ENCODE results near the gene C1QB. TPM values are rescaled to one million over a fixed set of nuclear protein-coding genes. Genes with fewer than 3 reads are reported as not detected.

Gene C1QB
- total and polyA plus RNA-seq, 2 of the 8 experiments (the other 6 are each of a cell fraction or from before 2014, with no cell fraction given), result not detected

- peak overlapping the region; percentile 89 for H2AK5ac ChIP-seq (ENCODE audit: low read depth, low read length)
- POLR2A ChIA-PET (ENCODE audit: partially characterized antibody), result no interaction called here
- H2BK5ac ChIP-seq (ENCODE audit: low read depth, low read length), result peak overlapping the region; percentile 73; the same call in 1 of the 2 replicates
- TF ChIP-seq TAF1 (IDR thresholded peaks at IDR 0.05; ENCODE audit: low read depth, low read length) (no peak), POU5F1 (IDR thresholded peaks at IDR 0.05; ENCODE audit: low read depth, low read length) (no peak), SUZ12 (IDR thresholded peaks at IDR 0.05; ENCODE audit: low read length) (no peak), CBX8 (IDR thresholded peaks at IDR 0.05; ENCODE audit: borderline replicate concordance, low read depth, low read length) (no peak), SRF (IDR thresholded peaks at IDR 0.05; ENCODE audit: low read depth, low read length) (no peak), BRCA1 (IDR thresholded peaks at IDR 0.05; ENCODE audit: low read depth, low read length) (no peak), MAFK (IDR thresholded peaks at IDR 0.05; ENCODE audit: low read depth, low read length) (no peak)
- no peaks in the 10 kb centered on the region for H3K9me3 ChIP-seq (ENCODE audit: insufficient read depth in 2 of 2, low read depth in 1 of 2, low read length in 1 of 2)
- no peak overlapping the region for H4K5ac ChIP-seq (ENCODE audit: insufficient read length, low read depth, low read length)
- no peak overlapping the region for H3K4me2 ChIP-seq (ENCODE audit: insufficient read depth in 1 of 2, low read depth in 2 of 2, low read length in 2 of 2)
- no peak overlapping the region for H3K9ac ChIP-seq (replicated peaks in 1 of 4; ENCODE audit: extremely low read depth in 1 of 4, low read depth in 3 of 4, low read length in 3 of 4)
- peaks cover 0 to 11% of the 10 kb centered on the region in 2 experiments for H4K20me1 ChIP-seq (replicated peaks in 1 of 2; ENCODE audit: control insufficient read depth in 1 of 2, insufficient read depth in 2 of 2, low read length in 2 of 2)
- H2BK120ac ChIP-seq (replicated peaks; ENCODE audit: low read depth, low read length), result no peak overlapping the region
- DNase-seq (ENCODE audit: low read depth in 1 of 2, low spot score in 2 of 2) (no peak), FAIRE-seq (no peak)
- CTCF ChIA-PET (ENCODE audit: partially characterized antibody), result interaction anchor here (0.7 to 4.4 kb wide), 6 partner anchors 9 to 252 kb away, joined by 3 to 27 read pairs (median 12); no protein-coding TSS in a partner anchor
- H3K23ac ChIP-seq (ENCODE audit: insufficient read length), result no peak overlapping the region
- WGBS, 2 experiments (ENCODE audit: extremely low coverage in 1 of 2, insufficient coverage in 1 of 2, insufficient read length in 1 of 2, insufficient replicate concordance in 2 of 2, low coverage in 1 of 2, low lambda C conversion rate in 2 of 2, missing lambda C conversion rate in 1 of 2), result 90% methylated on average over 11 of the region's 13 CpGs; no CpG with 5 or more reads in 1 of the 2 experiments
- H3K4me3 ChIP-seq (ENCODE audit: extremely low read depth in 1 of 4, insufficient read depth in 2 of 4, low read depth in 3 of 4, low read length in 4 of 4), result no peak overlapping the region
- peak overlapping the region; percentile 95 for H3K56ac ChIP-seq (replicated peaks; ENCODE audit: insufficient read length, low read depth, low read length)
- H3K18ac ChIP-seq (ENCODE audit: extremely low read depth, low read length), result 0 out of 2 replicates have a peak overlapping the region, but pooled peaks have one; percentile 13
- H3K36me3 ChIP-seq (ENCODE audit: control insufficient read depth in 2 of 4, insufficient read depth in 4 of 4, low read length in 3 of 4), result no peaks in the 10 kb centered on the region
- peak overlapping the region; percentile 87; the same call in 1 of the 2 replicates for H2AFZ ChIP-seq (ENCODE audit: low read length)
- no peaks in the 10 kb centered on the region for H3K79me1 ChIP-seq (ENCODE audit: low read depth, low read length)
- 0 out of 2 replicates have a peak overlapping the region, but pooled peaks have one; percentile 5 for H2BK20ac ChIP-seq (ENCODE audit: low read length)
- peak overlapping the region; percentile 65; the same call in 1 of the 2 replicates for H2BK12ac ChIP-seq (ENCODE audit: low read depth, low read length)
- no peaks in the 10 kb centered on the region for H3K27me3 ChIP-seq (replicated peaks in 1 of 4; ENCODE audit: control insufficient read depth in 3 of 4, extremely low read depth in 1 of 4, insufficient read depth in 3 of 4, low read length in 3 of 4)
- peaks cover 12% of the 10 kb centered on the region; the same call in 1 of the 2 replicates for H3K23me2 ChIP-seq (ENCODE audit: low read depth, low read length)
- H3K27ac ChIP-seq (ENCODE audit: low read depth, low read length), result no peak overlapping the region
- H3K14ac ChIP-seq (ENCODE audit: insufficient read length), result no peak overlapping the region
- H3K4ac ChIP-seq (replicated peaks; ENCODE audit: insufficient read length, low read depth, low read length), result peak overlapping the region; percentile 86
- H3K79me2 ChIP-seq (ENCODE audit: control insufficient read depth in 1 of 2, insufficient read depth in 2 of 2, low read length in 2 of 2), result no peaks in the 10 kb centered on the region; a peak in 1 of 4 replicates
- H4K8ac ChIP-seq (ENCODE audit: extremely low read depth, insufficient read depth, low read length), result no peak overlapping the region
- peak overlapping the region; percentile 41; the same call in 1 of the 2 replicates for H2BK15ac ChIP-seq (ENCODE audit: low read length)
- peaks cover 0 to 14% (median 7%) of the 10 kb centered on the region in 4 experiments; a peak in 4 of 7 replicates for H3K4me1 ChIP-seq (replicated peaks in 1 of 4; ENCODE audit: control insufficient read depth in 3 of 4, insufficient read depth in 4 of 4, low read length in 3 of 4)
- peak overlapping the region; percentile 81 for H4K91ac ChIP-seq (replicated peaks; ENCODE audit: insufficient read length, low read length)
Measured at GRCh38 chr1:22677931-22678896, 25.2 kb downstream of the C1QB start.
